HEK293 (cell line): ENCODE results near the gene COL4A1.

Experiments
- CTCF ChIA-PET: fragments of 350-600 bp; formaldehyde crosslinking; extraction: SDS; loops from one replicate; lab custom pipeline; 2021; ENCODE audit warnings: antibody characterized with exemption; lab: Yijun Ruan, JAX
- POLR2A ChIA-PET: fragments of 300-600 bp; formaldehyde crosslinking; extraction: SDS; loops from one replicate; lab custom pipeline; 2020; ENCODE audit warnings: antibody characterized with exemption, inconsistent platforms; lab: Yijun Ruan, JAX
- H3K27ac ChIP-seq: fragments of 200-500 bp; sonication (Bioruptor generic); 2 replicates; pipeline ENCODE4 v1.5.1; 2014; ENCODE audit warnings: low read depth, low read length, control low read depth, inconsistent platforms; ENCODE audit errors: extremely low read depth
- H3K36me3 ChIP-seq, 2 experiments: fragments of 200-500 bp in 1 of 2; sonication (Bioruptor generic) in 1 of 2; 1 replicate in 1 of 2; 2 replicates in 1 of 2; pipeline ENCODE4 v1.5.1; 2014 to 2017; ENCODE audit warnings: inconsistent platforms in 2 of 2, low read length in 2 of 2; ENCODE audit not compliant: control insufficient read depth in 2 of 2, insufficient read depth in 1 of 2
- H3K4me1 ChIP-seq: fragments of 200-500 bp; sonication (Bioruptor generic); 2 replicates; pipeline ENCODE4 v1.5.1; 2014; ENCODE audit warnings: mild to moderate bottlenecking, low read length, inconsistent platforms; ENCODE audit not compliant: control insufficient read depth, insufficient read depth
- H3K4me3 ChIP-seq: 2 replicates; pipeline ENCODE4 v1.5.1; 2011; ENCODE audit warnings: low read depth, mild to moderate bottlenecking, control low read depth, low read length, moderate library complexity
- H3K9me3 ChIP-seq: fragments of 200-500 bp; sonication (Bioruptor generic); 2 replicates; pipeline ENCODE4 v1.5.1; 2014; ENCODE audit warnings: low read depth, low read length, inconsistent platforms; ENCODE audit not compliant: control insufficient read depth, insufficient read depth
- INSM2 ChIP-seq: fragments of 450-650 bp; formaldehyde crosslinking; IDR thresholded peaks from 2 replicates; pipeline ENCODE4 v1.5.1; 2016; ENCODE audit warnings: missing biosample characterization, missing genetic modification characterization
- KLF8 ChIP-seq: fragments of 450-650 bp; formaldehyde crosslinking; IDR thresholded peaks from 2 replicates; pipeline ENCODE4 v1.5.1; 2016; ENCODE audit warnings: missing biosample characterization, missing genetic modification characterization
- OVOL3 ChIP-seq: fragments of 450-650 bp; formaldehyde crosslinking; IDR thresholded peaks from 2 replicates; pipeline ENCODE4 v1.5.1; 2016; ENCODE audit warnings: missing biosample characterization, missing genetic modification characterization
- PRDM6 ChIP-seq: fragments of 450-650 bp; formaldehyde crosslinking; IDR thresholded peaks from 2 replicates; pipeline ENCODE4 v1.5.1; 2017; ENCODE audit warnings: missing biosample characterization, missing genetic modification characterization
- ZNF140 ChIP-seq: fragments of 450-650 bp; formaldehyde crosslinking; IDR thresholded peaks from 2 replicates; pipeline ENCODE4 v1.5.1; 2016; ENCODE audit warnings: missing biosample characterization, missing genetic modification characterization
- ZNF169 ChIP-seq: fragments of 450-650 bp; formaldehyde crosslinking; IDR thresholded peaks from 2 replicates; pipeline ENCODE4 v1.5.1; 2016; ENCODE audit warnings: missing biosample characterization, missing genetic modification characterization
- ZNF266 ChIP-seq: fragments of 450-650 bp; formaldehyde crosslinking; IDR thresholded peaks from 2 replicates; pipeline ENCODE4 v1.5.1; 2016; ENCODE audit warnings: missing biosample characterization, missing genetic modification characterization, low read depth
- ZNF394 ChIP-seq: fragments of 450-650 bp; formaldehyde crosslinking; IDR thresholded peaks from 2 replicates; pipeline ENCODE4 v1.5.1; 2016; ENCODE audit warnings: missing biosample characterization, missing genetic modification characterization, mild to moderate bottlenecking, moderate library complexity, borderline replicate concordance
- ZNF513 ChIP-seq: fragments of 450-650 bp; IDR thresholded peaks from 2 replicates; pipeline ENCODE4 v1.5.1; 2018; ENCODE audit warnings: missing biosample characterization, missing genetic modification characterization
- ZNF555 ChIP-seq: fragments of 450-650 bp; formaldehyde crosslinking; conservative IDR thresholded peaks from 2 replicates; pipeline ENCODE4 v1.5.1; 2017; ENCODE audit warnings: missing biosample characterization, mild to moderate bottlenecking, missing genetic modification characterization, inconsistent platforms
- ZNF639 ChIP-seq: fragments of 450-650 bp; formaldehyde crosslinking; IDR thresholded peaks from 2 replicates; pipeline ENCODE4 v1.5.1; 2016; ENCODE audit warnings: missing biosample characterization, missing genetic modification characterization
- ZNF692 ChIP-seq: fragments of 450-650 bp; formaldehyde crosslinking; IDR thresholded peaks from 2 replicates; pipeline ENCODE4 v1.5.1; 2016; ENCODE audit warnings: missing biosample characterization, missing genetic modification characterization
- ZNF792 ChIP-seq: fragments of 450-650 bp; formaldehyde crosslinking; IDR thresholded peaks from 2 replicates; pipeline ENCODE4 v1.5.1; 2016; ENCODE audit warnings: missing biosample characterization, missing genetic modification characterization
- ZSCAN23 ChIP-seq: fragments of 450-650 bp; formaldehyde crosslinking; IDR thresholded peaks from 2 replicates; pipeline ENCODE4 v1.5.1; 2016; ENCODE audit warnings: missing biosample characterization, missing genetic modification characterization

COL4A1 gene

GRCh38 chr13:110208116-110208515, 98.8 kb downstream of the COL4A1 start:
- Histone ChIP-seq H3K9me3 (no peaks in the 10 kb centered on the region), H3K27ac (no peak overlapping the region), H3K4me1 (no peaks in the 10 kb centered on the region), H3K36me3 (peaks cover 0 to 5% of the 10 kb centered on the region in 2 experiments; a peak in 1 of 3 replicates), H3K4me3 (no peak overlapping the region)
- TF ChIP-seq ZNF792: no peak
- TF ChIP-seq ZNF555: no peak
- no peak for TF ChIP-seq ZNF169
- no peak for TF ChIP-seq ZNF394 (tag by site-specific recombination)
- TF ChIP-seq KLF8: no peak
- TF ChIP-seq ZNF266 (tag by site-specific recombination): no peak
- TF ChIP-seq ZNF692 (tag by site-specific recombination): no peak
- no peak for TF ChIP-seq OVOL3 (tag by site-specific recombination)
- no peak for TF ChIP-seq ZNF513 (tag by site-specific recombination)
- no peak for TF ChIP-seq ZNF639 (tag by site-specific recombination)
- no peak for TF ChIP-seq PRDM6 (tag by site-specific recombination)
- POLR2A ChIA-PET: no interaction called here
- CTCF ChIA-PET: no interaction called here

GRCh38 chr13:110206996-110207395, 100.0 kb downstream of the COL4A1 start:
- ChIA-PET CTCF (interaction anchor here (0.6 to 0.8 kb wide), 3 partner anchors 32 to 248 kb away, joined by 3 to 4 read pairs (median 4); no protein-coding TSS in a partner anchor), POLR2A (no interaction called here)
- TF ChIP-seq ZNF140 (tag by site-specific recombination) (no peak), INSM2 (no peak), ZNF513 (tag by site-specific recombination) (no peak), ZSCAN23 (tag by site-specific recombination) (no peak)
- Histone ChIP-seq H3K4me1 (no peaks in the 10 kb centered on the region), H3K27ac (no peak overlapping the region), H3K36me3 (peaks cover 0 to 5% of the 10 kb centered on the region in 2 experiments; a peak in 1 of 3 replicates), H3K4me3 (no peak overlapping the region), H3K9me3 (no peaks in the 10 kb centered on the region)
